Endometrial microvascular endothelial cells (primary cell): ENCODE results near the gene GNAI2. TPM values are rescaled to one million over a fixed set of nuclear protein-coding genes. Genes with fewer than 3 reads are reported as not detected.
"Not testable (repeated sequence)": the region's sequence is repeated elsewhere in the genome, so short reads cannot be mapped to it uniquely, and the experiment has no call there.

Source experiments
- in situ Hi-C: cut with HindIII; loops from 2 replicates; pipeline ENCODE4 v1.10.0; 2017; ENCODE audit warnings: low sequenced_read_pairs, low pct_unique_long_range_greater_than_20kb; ENCODE audit errors: inconsistent ontology term
- total RNA-seq: library from RNA; depleted of rRNA; stranded (reverse); fragments of >200 nt; gene quantifications from one replicate; pipeline ENCODE4 v1.2.3, GENCODE V29; 2015; ENCODE audit errors: inconsistent ontology term

GNAI2 gene
- total RNA-seq, 1 donor from 2014 or later: 611 TPM

DNA sequence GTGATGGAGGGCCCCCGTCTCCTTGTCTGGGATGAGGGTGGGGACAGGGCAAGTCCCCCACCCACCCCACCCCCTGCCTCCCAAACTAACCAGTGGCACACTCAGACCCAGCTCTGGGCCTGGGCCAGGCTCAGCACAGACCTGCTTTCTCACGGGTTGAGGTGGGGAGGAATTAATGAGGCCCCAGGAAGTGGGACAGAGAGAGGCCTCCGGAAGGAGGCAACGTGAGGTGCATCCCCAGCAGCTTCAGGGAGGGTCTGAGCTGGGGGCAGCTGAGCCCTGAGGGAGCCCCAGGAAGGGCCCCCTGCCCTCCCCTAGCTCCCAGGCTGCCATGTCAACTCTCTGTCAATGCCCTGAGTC is 15.0 kb upstream of the GNAI2 start:
- in situ Hi-C loops: no loop called here

GRCh38 chr3:50221411-50222168 is 14.4 kb upstream of the GNAI2 start:
- in situ Hi-C loops: no loop called here

DNA sequence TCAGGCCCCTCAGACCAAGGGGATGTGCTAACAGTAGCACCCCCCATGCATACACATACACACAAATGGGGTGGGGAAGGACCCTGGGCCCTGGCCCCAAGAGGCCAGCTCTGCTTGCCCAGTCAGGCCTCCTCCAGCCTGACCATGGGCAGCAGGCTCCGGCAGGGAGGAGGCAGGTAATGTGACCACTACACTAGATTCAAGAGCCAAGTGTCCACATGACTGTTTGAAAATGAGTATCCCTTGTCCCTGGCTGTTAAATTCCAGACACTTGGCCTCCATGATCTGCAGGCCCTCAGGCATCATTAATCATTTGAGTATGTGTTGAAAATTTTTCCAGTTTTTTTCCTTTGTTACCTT is 13.9 kb upstream of the GNAI2 start:
- in situ Hi-C loops: no loop called here

GRCh38 chr3:50224639-50225038 is 11.4 kb upstream of the GNAI2 start:
- in situ Hi-C loops: no loop called here

DNA sequence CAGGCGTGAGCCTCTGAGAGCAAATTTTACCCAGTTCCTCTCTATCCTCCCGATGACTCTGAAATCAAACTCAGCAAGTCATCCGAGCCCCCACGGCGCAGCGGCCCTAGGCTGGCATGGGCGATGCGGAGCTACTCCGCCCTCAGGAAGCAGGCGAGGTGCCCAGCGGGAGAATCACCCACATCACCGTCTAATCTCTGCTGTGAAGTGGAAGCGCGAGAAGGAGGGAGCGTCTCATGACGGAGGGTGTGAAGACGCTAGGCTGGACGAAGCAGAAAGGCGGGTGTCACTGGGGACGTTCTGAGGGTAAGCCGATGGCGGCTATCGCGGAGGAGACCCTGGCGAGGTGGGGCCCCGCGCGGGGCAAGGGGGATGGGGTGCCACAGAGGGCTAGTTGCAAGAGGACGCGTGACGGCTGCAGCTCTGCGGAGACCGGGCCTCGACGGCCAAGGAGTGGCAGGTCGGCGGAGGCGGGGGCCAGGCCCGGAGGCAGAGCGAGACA is 9.1 kb upstream of the GNAI2 start:
- in situ Hi-C loops: no loop called here

GRCh38 chr3:50227390-50228183 is 8.4 kb upstream of the GNAI2 start:
- in situ Hi-C loops: no loop called here

DNA sequence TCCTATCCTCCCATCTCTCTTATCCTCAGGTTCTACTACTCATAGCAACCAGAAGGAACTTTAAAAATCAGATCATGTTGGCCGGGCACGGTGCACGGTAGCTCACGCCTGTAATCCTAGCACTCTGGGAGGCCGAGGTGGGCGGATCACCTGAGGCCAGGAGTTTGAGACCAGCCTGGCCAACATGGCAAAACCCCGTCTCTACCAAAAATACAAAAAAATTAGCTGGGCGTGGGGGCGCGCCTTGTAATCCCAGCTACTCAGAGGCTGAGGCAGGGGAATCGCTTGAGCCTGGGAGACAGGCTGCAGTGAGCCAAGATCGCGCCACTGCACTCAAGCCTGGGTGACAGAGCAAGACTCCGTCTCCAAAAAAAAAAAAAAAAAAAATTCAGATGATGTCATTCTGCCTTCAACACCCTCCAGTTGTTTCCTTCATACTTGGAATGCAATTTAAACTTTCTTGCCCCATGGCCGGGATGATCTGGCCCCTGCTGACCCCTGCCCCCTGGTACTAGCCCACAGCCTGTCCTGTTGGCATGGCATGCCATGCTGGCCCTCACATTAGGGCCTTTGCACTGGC is 7.7 kb upstream of the GNAI2 start:
- in situ Hi-C loops: not testable (repeated sequence)

DNA sequence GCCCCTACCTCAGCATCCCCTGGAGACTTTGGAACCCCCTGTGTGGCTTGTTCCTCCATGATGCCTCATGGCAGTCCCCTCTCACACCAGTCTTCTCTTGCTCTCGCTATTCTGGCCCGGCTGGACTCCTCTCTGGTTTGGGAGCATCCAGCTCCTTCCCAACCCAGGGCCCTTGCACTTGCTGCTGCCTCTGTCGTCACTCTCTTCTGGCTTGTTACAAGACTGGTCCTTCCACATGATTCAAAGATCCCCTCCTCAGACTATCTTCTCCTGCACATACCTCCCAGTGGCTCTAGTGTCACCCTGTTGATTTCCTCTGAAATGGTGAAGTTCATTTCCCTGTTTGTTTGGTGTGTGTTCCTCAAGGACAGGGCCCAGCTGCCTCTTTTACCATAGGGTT is 6.5 kb upstream of the GNAI2 start:
- in situ Hi-C loops: no loop called here

DNA sequence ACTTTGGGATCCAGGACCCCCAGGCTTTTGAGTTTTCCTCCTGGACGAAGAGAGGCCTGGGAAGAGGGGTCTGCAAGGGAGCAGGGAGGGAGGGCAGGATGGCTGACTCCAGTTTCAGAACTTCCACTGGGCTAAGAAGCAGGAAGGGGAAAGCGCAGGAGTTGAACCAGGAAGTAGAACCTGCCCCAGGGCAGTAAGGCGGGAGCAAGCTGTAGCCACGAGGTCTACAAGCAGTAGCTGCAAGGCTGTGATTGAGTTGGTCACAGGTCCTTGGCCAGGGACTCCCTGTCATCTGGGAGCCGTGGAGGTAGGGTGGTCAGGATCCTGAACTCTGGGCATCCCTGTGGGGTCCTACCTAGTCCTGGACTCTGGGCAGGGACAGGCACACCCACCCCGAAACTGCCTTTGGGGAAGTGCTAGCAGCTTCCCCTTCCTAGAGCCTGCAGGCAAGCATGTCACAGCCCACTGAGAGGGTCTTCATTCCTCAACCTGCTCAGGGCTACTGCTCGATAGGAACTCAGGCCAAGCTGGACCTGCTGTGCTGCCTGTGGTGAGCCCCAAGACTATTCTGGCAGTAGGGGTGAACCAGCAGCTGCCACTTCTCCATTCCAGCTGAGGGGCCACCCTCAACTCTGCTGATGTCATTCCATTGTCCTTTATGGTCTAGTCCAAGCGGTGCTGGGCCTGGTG is 5.8 kb upstream of the GNAI2 start:
- in situ Hi-C loops: no loop called here

DNA sequence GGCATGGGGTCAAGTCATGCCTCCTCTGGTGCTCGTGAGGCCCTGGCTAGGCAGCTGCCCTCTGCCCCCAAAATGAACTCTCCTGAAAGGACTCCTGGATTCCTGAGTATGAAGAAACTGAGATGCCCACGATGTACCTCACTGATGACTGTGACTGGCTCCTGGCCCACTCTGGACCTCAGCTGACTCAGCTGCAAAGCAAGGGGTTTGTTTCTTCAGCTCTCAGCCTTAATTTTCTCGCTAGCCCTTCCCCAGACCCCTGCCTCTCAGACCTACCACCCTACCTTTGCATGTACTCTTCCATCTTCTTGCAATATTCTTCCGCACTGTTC is 5.2 kb upstream of the GNAI2 start:
- in situ Hi-C loops: no loop called here

DNA sequence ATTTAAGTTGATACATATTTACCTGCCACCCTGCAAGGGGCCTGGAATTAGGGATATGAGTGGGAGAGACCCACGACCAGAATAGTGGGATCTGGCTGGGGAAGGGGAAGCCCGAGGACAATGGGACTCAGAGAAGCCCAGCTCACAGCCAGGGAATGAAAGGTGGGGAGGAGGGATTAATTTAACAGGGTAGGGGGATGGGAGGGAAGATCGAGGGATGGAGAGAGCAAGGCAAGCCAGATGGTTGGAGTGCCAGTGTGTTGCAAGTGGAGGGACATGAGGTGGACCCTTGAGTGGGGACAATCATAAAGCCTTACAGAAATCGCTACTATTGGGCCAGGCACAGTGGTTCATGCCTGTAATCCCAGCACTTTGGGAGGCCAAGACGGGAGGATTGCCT is 4.4 kb upstream of the GNAI2 start:
- in situ Hi-C loops: no loop called here

DNA sequence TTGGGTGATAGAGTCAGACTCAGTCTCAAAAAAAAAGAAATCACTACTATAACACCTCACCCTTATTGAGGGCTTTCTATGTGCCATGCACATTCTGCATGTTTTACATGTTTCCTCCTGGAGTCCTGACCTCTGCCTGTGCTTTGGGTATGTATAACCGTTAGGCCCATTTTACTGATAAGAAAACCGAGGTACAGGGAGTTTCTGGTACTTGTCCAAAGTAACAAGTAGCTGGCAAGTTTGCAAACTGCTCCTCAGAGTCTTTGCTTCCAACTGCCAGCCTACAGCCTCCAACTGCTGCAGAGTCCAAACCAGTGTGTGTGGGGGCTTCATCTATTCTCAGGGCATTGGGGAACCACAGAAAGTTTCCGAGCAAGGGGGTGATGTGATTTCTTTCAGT is 3.7 kb upstream of the GNAI2 start:
- in situ Hi-C loops: no loop called here

- in situ Hi-C loops: no loop called here
Observed at GRCh38 chr3:50233176-50233575, 2.8 kb upstream of the GNAI2 start.

- in situ Hi-C loops: no loop called here
Observed at GRCh38 chr3:50236484-50237132, 604 bp downstream of the GNAI2 start.

GRCh38 chr3:50237133-50237651 is 1.2 kb downstream of the GNAI2 start:
- in situ Hi-C loops: no loop called here

GRCh38 chr3:50237754-50238548 is 1.9 kb downstream of the GNAI2 start:
- in situ Hi-C loops: no loop called here

DNA sequence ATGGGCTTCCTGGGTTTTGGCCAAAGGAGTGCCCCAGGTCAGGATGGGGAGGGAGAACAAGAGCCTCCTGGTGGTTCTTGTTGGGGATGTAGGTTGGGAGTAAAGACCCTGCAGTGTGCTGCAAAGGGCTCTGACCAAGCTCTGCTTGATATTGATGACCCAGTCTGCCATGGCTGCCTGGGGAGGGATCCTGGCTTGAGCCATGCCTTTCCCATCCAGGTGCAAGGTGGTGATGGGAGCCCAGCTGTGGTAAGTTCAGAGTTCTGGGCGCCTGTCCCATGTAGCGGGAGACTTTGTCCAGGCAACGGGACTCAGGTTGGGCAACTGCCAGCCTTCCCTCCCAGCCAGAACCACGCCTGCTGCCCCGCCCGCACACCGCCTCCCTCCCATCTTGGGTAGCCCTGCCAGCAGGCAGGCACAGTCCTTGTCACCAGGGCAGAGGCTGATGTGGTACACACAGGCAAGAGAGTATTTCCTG is 2.6 kb downstream of the GNAI2 start:
- in situ Hi-C loops: no loop called here

- in situ Hi-C loops: loop anchor here (10.0 kb wide), 1 partner anchor 95 kb away; no protein-coding TSS in a partner anchor
Observed at GRCh38 chr3:50239649-50240048, 3.6 kb downstream of the GNAI2 start.
